GM21360 (cell line): ENCODE data around the gene PDE10A.

Experiments
- ATAC-seq: cut with Tn5 transposase; IDR thresholded peaks from one replicate; pipeline ENCODE4 v1.9.1; 2021; ENCODE audit warnings: mild to moderate bottlenecking, moderate library complexity; ENCODE audit not compliant: unreplicated experiment

PDE10A gene

DNA sequence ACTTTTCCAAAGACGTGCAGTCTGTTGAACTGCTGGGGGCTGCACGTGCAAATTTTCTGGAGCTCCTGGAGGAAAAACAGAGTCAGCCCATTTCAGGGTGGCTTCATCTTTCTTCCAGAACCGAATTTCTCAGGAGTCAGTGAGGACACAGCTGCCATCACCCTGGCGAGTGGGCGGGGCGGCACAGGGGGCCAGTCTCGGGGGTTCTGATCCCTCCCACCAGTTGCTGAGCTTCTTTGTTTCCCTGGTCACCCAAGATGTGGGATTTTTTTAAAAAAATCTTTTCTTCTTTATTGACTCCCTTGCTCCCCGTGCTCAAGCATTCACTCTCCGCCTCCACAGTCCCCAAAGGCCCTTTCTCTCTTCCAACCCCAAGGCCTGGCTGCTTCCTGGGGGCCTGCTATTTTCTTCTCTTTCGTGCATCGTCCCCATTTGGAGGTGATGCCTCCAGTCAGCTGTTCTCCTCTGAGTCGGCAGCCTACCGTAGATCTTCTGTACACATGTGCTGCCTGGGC lies 362.6 kb downstream of the PDE10A start:
- no peak for ATAC-seq

GRCh38 chr6:165298875-165299274 lies 364.2 kb downstream of the PDE10A start:
- ATAC-seq, result no peak

GRCh38 chr6:165298402-165298801 lies 364.6 kb downstream of the PDE10A start:
- ATAC-seq, result no peak

GRCh38 chr6:165292657-165293056 lies 370.4 kb downstream of the PDE10A start:
- no peak for ATAC-seq
